Natural killer cell treated with Interleukin-12 subunit alpha and Interleukin-12 subunit beta and Interleukin-15 and Interleukin-18, amount 100 ng/mL, for 72 hours (primary cell): Measurements from ENCODE around the gene FAM20C. TPM values are rescaled to one million over a fixed set of nuclear protein-coding genes. Genes with fewer than 3 reads are reported as not detected.

Source experiments
- ATAC-seq, 2 donors: fragments of 150-1000 bp; cut with Tn5 transposase in 1 of 2; sonication (Bioruptor Pico), chemical (Tn5 transposase) in 1 of 2; 2 replicates each; pipeline ENCODE4 v1.10.0; 2021
- DNase-seq: peaks from one replicate; pipeline ENCODE4 v3.0.0; 2022; ENCODE audit warnings: low spot score
- H3K27ac Mint-ChIP-seq, 2 donors: 1 replicate in 1 of 2; 2 replicates in 1 of 2; pipeline ENCODE4 v1.8.0; 2022; ENCODE audit warnings: mixed read lengths in 2 of 2, mild to moderate bottlenecking in 1 of 2, moderate library complexity in 1 of 2
- H3K27me3 Mint-ChIP-seq, 2 donors: 1 replicate in 1 of 2; 2 replicates in 1 of 2; pipeline ENCODE4 v1.8.0; 2022; ENCODE audit warnings: mixed read lengths in 2 of 2
- H3K36me3 Mint-ChIP-seq: one replicate; pipeline ENCODE4 v1.8.0; 2022; ENCODE audit warnings: mixed read lengths
- H3K4me1 Mint-ChIP-seq, 2 donors: 1 replicate in 1 of 2; 2 replicates in 1 of 2; pipeline ENCODE4 v1.8.0; 2022; ENCODE audit warnings: low read depth in 2 of 2, mixed read lengths in 2 of 2, mild to moderate bottlenecking in 1 of 2
- H3K4me3 Mint-ChIP-seq: one replicate; pipeline ENCODE4 v1.8.0; 2022; ENCODE audit warnings: mixed read lengths
- H3K9me3 Mint-ChIP-seq: 2 replicates; pipeline ENCODE4 v1.8.0; 2022; ENCODE audit warnings: mixed read lengths
- total RNA-seq, 2 donors: library from RNA; stranded (reverse); gene quantifications; one replicate each; pipeline ENCODE4 v1.2.3, GENCODE V29; 2022

Gene FAM20C
- total RNA-seq, 2 donors from 2014 or later, result 0.62 to 0.98 TPM

DNA sequence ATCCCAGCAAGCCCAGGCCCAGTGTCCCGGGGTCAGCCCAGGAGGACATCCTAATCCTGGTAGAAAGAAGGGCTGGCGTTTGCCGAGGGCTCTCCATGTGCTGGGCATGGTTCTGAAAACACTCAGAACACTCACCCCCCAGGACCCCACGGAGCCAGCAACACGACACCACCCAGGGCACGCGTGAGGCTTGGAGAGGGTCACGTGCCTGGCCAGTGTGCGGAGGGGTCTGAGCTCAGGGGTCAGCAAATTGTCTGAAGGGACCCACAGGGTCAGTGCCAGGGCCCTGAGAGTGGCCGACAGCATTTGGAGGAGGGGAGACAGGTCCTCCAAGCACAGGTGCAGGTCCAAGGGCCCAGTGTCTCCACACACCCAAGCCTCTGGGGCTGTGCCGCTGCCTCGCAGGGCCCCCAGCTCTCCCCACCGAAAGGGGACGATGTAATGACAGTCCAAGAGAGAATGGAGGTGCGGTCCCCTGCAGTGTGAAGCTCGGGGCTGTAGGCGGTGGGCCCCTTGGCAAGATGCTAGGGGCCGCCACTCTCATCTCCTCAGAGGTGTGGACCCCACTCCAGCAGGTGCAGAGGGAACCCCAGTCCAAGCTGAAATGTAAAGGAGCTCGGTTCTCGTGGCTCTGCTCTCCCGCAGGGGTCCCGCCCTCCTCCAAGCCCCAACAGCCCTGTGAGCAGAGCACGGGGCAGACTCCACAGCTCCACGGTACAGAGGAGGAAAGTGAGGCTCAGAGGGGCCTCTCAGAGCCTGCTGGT is 105.4 kb downstream of the FAM20C start:
- no peaks in the 10 kb centered on the region for H3K36me3 Mint-ChIP-seq
- no peak overlapping the region for H3K4me3 Mint-ChIP-seq
- H3K27ac Mint-ChIP-seq, result no peak overlapping the region
- H3K4me1 Mint-ChIP-seq, result no peaks in the 10 kb centered on the region
- no peaks in the 10 kb centered on the region for H3K9me3 Mint-ChIP-seq
- DNase-seq (peak; percentile 50), ATAC-seq (no peak)
- H3K27me3 Mint-ChIP-seq, result no peaks in the 10 kb centered on the region

GRCh38 chr7:298375-298702 is 106.0 kb downstream of the FAM20C start:
- Mint-ChIP-seq H3K4me1 (no peaks in the 10 kb centered on the region), H3K4me3 (no peak overlapping the region)

DNA sequence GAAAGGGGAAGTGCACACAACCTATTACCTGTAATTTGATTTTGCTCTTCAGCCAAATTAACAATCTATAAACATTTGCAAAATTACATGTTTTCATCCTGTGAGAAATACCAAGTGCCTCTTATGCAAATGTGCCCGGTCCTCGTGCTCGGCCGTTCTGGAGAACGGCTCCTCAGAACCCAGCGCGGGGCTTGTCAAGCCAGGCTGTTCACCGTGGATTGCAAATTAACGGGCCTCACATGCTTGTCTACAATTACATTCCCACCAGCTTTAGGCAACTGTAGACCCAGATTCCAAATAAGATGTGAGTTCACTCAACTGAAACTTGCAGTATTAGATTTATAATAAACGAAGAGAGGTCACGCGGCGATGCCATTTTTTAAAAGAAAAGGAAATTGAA is 106.4 kb downstream of the FAM20C start:
- Mint-ChIP-seq H3K27me3 (no peaks in the 10 kb centered on the region), H3K4me3 (no peak overlapping the region), H3K27ac (no peak overlapping the region), H3K9me3 (no peaks in the 10 kb centered on the region), H3K36me3 (no peaks in the 10 kb centered on the region), H3K4me1 (no peaks in the 10 kb centered on the region)
- peak; percentile 50 for DNase-seq
- ATAC-seq, result no peak

More at GRCh38 chr7:298375-298702, 106.0 kb downstream of the FAM20C start:
- ATAC-seq, result no peak
- Mint-ChIP-seq H3K27ac (no peak overlapping the region), H3K9me3 (no peaks in the 10 kb centered on the region), H3K27me3 (no peaks in the 10 kb centered on the region), H3K36me3 (no peaks in the 10 kb centered on the region)
- no peak for DNase-seq

- H3K27me3 Mint-ChIP-seq, result peaks cover 0 to under 1% of the 10 kb centered on the region in 2 donors
- H3K27ac Mint-ChIP-seq, result no peak overlapping the region
- ATAC-seq (no peak), DNase-seq (peak; percentile 22)
- no peaks in the 10 kb centered on the region for H3K36me3 Mint-ChIP-seq
- H3K4me3 Mint-ChIP-seq, result no peak overlapping the region
- H3K4me1 Mint-ChIP-seq, result no peaks in the 10 kb centered on the region
- no peaks in the 10 kb centered on the region for H3K9me3 Mint-ChIP-seq
Observed at GRCh38 chr7:299169-299568, 106.8 kb downstream of the FAM20C start.

GRCh38 chr7:299628-300027 is 107.3 kb downstream of the FAM20C start:
- Mint-ChIP-seq H3K27ac (no peak overlapping the region), H3K4me3 (no peak overlapping the region), H3K4me1 (peaks cover 2 to 4% of the 10 kb centered on the region in 2 donors), H3K9me3 (no peaks in the 10 kb centered on the region), H3K27me3 (peaks cover 2 to 5% of the 10 kb centered on the region in 2 donors), H3K36me3 (no peaks in the 10 kb centered on the region)
- ATAC-seq (no peak), DNase-seq (peak; percentile 20)

- Mint-ChIP-seq H3K4me3 (no peak overlapping the region), H3K36me3 (no peaks in the 10 kb centered on the region), H3K27me3 (peaks cover 3 to 8% of the 10 kb centered on the region in 2 donors), H3K4me1 (peaks cover 2 to 5% of the 10 kb centered on the region in 2 donors), H3K27ac (no peak overlapping the region), H3K9me3 (no peaks in the 10 kb centered on the region)
- DNase-seq (peak; percentile 37), ATAC-seq (no peak)
Observed at GRCh38 chr7:300048-300447, 107.7 kb downstream of the FAM20C start.

- DNase-seq (peak; percentile 12), ATAC-seq (no peak)
- Mint-ChIP-seq H3K27ac (no peak overlapping the region), H3K9me3 (no peaks in the 10 kb centered on the region), H3K4me3 (no peak overlapping the region), H3K4me1 (peaks cover 2 to 5% of the 10 kb centered on the region in 2 donors), H3K36me3 (no peaks in the 10 kb centered on the region), H3K27me3 (peaks cover 3 to 8% of the 10 kb centered on the region in 2 donors)
Observed at GRCh38 chr7:300546-301290, 108.3 kb downstream of the FAM20C start.

- Mint-ChIP-seq H3K36me3 (no peaks in the 10 kb centered on the region), H3K4me3 (no peak overlapping the region), H3K27me3 (peaks cover 3 to 8% of the 10 kb centered on the region in 2 donors), H3K9me3 (no peaks in the 10 kb centered on the region), H3K27ac (no peak overlapping the region), H3K4me1 (peaks cover 2 to 5% of the 10 kb centered on the region in 2 donors)
- ATAC-seq (no peak), DNase-seq (peak; percentile 58)
Observed at GRCh38 chr7:301291-302053, 109.1 kb downstream of the FAM20C start.

DNA sequence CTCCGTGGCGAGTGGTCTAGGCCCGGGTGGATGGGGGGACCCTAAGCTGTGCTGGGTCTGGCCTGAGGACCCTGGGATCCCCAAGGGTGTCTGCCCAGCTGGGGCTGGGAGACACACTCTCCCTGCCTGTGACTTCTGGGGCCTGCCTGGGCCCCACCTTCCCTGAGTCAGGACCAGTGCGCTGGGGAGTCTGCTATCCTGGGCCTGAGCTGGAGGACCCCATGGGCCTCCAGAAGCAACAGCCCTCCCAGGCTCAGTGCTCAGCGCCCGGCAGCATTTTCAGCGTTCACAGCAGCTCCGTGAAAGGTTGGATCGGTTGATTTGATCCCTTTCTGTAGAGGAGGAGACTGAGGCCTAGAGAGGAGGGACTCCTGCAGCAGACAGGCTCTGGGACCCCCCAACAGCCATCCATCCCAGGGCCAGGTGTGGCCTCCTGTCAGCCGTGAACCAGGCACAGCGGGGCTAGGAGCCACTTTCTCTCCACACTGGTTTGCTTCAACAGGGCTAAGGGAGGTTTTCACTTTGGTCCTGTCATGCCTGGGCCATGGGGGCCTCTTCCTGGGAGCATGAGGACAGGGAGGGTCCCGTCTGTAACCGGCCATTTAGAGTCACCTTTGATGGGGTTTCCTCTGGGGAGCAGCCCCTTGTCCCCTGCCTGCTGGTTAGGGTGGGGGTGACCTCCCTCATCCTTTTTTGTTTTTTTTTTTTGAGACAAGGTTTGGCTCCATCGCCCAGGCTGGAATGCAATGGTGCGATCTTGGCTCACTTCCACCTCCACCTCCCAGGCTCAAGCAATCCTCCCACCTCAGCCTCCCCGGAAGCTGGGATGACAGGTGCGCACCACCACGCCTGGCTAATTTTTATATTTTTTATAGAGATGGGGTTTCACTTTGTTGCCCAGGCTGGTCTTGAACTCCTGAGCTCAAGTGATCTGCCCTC is 110.0 kb downstream of the FAM20C start:
- no peak overlapping the region for H3K27ac Mint-ChIP-seq
- no peaks in the 10 kb centered on the region for H3K36me3 Mint-ChIP-seq
- H3K4me3 Mint-ChIP-seq, result no peak overlapping the region
- H3K9me3 Mint-ChIP-seq, result no peaks in the 10 kb centered on the region
- H3K4me1 Mint-ChIP-seq, result peaks cover 2 to 5% of the 10 kb centered on the region in 2 donors
- ATAC-seq, result no peak
- peak; percentile 44 for DNase-seq
- H3K27me3 Mint-ChIP-seq, result peaks cover 6 to 14% of the 10 kb centered on the region in 2 donors

DNA sequence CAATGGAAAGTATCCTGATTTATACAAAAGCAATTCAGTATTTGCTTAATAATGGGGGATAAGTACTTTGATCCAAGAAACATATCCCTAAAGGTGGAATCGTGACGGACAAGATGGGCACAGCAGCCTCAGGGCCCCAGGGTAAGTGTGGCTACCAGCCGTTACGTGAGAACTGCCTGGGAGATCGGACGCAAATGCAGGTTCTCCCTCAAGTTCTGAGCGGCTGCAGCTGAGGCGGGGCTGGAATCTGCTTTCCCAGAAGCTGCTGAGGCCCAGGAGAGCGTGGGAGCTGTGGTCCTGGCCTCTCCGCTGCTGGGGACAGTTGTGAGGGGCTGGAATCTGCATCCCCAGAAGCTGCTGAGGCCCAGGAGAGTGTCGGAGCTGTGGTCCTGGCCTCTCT is 111.1 kb downstream of the FAM20C start:
- DNase-seq, result no peak
- H3K4me1 Mint-ChIP-seq, result peaks cover 2 to 5% of the 10 kb centered on the region in 2 donors
- peaks cover 6 to 23% of the 10 kb centered on the region in 2 donors for H3K27me3 Mint-ChIP-seq

DNA sequence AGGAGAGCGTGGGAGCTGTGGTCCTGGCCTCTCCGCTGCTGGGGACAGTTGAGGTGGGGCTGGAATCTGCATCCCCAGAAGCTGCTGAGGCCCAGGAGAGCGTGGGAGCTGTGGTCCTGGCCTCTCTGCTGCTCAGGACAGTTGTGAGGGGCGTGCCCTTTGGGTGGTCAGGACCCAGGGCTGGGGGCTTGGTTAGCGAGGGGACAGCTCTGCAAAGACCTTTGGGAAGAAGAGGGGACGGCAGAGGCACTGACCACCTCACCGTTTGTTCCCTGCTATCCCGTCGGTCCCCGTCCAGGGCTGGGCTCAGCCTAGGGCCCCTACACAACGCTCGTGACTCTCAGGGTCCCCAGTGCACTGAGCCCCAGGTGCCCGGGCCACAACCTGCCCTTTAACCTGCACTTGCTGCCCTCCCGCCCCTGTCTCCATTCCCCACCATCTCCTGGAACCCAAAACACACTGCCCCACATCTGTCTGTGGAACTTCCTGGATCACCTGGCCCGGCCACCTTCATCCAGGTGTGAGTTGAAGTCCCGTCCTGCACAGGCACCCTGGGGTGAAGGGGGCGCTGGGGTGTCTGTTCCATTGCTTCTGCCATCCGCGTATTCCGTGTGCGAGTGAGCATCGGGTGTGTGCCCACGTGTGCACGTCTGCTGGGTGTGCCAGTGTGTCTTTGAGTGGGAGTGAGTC is 111.7 kb downstream of the FAM20C start:
- H3K27ac Mint-ChIP-seq, result no peak overlapping the region
- no peaks in the 10 kb centered on the region for H3K9me3 Mint-ChIP-seq
- peaks cover 2 to 5% of the 10 kb centered on the region in 2 donors for H3K4me1 Mint-ChIP-seq
- ATAC-seq, result no peak
- DNase-seq, result peak; percentile 47
- H3K36me3 Mint-ChIP-seq, result peaks cover 4% of the 10 kb centered on the region
- H3K27me3 Mint-ChIP-seq, result peaks cover 6 to 23% of the 10 kb centered on the region in 2 donors
- no peak overlapping the region for H3K4me3 Mint-ChIP-seq

More for the DNA sequence above, 111.1 kb downstream of the FAM20C start:
- H3K4me3 Mint-ChIP-seq, result no peak overlapping the region
- H3K9me3 Mint-ChIP-seq, result no peaks in the 10 kb centered on the region
- H3K36me3 Mint-ChIP-seq, result peaks cover 4% of the 10 kb centered on the region
- H3K27ac Mint-ChIP-seq, result no peak overlapping the region
- no peak for ATAC-seq

DNA sequence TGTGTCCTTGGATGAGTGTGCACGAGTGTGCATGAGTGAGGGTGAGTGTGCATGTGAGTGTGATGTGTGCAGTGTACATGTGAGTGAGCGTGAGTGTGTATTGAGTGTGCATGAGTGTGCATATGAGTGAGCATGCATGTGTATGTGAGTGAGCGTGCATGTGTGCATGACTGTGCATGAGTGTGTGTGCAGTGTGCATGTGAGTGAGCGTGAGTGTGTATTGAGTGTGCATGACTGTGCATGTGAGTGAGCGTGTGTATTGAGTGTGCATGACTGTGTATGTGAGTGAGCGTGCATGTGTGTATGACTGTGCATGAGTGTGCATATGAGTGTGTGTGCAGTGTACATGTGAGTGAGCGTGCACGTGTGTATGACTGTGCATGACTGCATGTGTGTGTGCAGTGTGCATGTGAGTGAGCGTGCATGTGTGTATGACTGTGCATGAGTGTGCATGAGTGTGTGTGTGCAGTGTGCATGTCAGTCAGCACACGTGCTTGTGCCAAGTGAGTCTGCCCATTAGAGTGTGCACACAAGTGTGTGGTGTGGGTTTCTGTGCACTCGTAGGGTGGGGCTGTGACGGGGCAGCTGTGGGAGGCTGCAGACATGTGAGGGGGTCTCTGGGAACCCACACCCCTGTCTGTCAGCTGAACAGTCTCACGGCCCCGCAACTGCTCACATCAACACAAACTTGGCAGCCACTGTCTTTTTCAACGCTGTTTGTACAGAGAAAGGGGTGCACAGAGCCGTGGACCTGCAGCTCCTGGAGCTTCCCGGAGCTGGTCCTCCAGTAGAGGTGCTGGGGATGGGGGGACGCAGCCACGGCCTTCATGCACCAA is 112.4 kb downstream of the FAM20C start:
- Mint-ChIP-seq H3K27ac (no peak overlapping the region), H3K4me3 (no peak overlapping the region), H3K27me3 (peaks cover 9 to 23% of the 10 kb centered on the region in 2 donors), H3K9me3 (no peaks in the 10 kb centered on the region), H3K4me1 (peaks cover 2 to 5% of the 10 kb centered on the region in 2 donors), H3K36me3 (peaks cover 4% of the 10 kb centered on the region)
- peak; percentile 37 for DNase-seq
- ATAC-seq, result peak in 1 of 2 donors; percentile 24
